ENCODE measurements around the gene CDC27.

Gene CDC27

DNA sequence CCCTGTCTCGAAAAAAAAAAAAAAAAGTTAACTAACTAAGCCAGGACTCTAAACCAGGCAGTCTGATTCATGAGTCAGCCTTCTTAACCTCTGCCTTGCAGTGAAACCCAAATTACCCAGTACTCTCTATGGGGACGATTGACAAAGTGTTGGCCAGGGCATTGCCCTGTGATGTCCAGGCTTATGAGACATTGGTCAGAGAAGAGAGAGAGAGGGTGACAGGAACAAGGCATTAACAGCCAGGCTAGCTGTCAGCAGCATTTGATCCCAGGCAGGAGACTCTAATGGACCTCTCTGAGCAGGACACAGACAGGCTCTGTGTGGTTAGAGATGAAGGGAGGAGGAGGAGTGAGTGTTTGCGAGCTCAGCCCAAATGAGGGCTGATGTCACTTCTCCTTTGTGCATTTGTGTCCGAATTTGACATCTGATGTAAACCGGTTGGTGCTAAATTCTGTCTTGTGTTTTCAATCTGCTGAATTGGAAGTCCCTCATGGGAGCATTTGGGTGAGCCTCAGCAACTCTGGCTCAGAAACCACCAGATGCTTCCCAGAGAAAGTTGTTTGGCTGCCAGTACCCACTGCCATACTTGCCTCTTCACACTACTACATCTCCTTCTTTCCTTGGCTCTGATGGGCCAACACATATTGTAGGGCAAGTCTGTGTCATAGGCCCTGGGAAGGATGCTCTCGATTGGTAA lies 15.8 kb upstream of the CDC27 start:
- peaks cover 33% of the 10 kb centered on the region for H3K27me3 ChIP-seq
- H3K27ac ChIP-seq = no peak overlapping the region
- H3K9me3 ChIP-seq = no peaks in the 10 kb centered on the region
- no peaks in the 10 kb centered on the region for H3K36me3 ChIP-seq
- H3K4me3 ChIP-seq (ENCODE audit: low read depth in 1 of 2, low read length in 1 of 2) = no peak overlapping the region
- H3K4me1 ChIP-seq (ENCODE audit: control insufficient read depth in 1 of 2, insufficient read depth in 1 of 2, low read depth in 1 of 2, low read length in 1 of 2) = peaks cover 8 to 10% of the 10 kb centered on the region in 2 experiments
- TF ChIP-seq, protein P1, sequence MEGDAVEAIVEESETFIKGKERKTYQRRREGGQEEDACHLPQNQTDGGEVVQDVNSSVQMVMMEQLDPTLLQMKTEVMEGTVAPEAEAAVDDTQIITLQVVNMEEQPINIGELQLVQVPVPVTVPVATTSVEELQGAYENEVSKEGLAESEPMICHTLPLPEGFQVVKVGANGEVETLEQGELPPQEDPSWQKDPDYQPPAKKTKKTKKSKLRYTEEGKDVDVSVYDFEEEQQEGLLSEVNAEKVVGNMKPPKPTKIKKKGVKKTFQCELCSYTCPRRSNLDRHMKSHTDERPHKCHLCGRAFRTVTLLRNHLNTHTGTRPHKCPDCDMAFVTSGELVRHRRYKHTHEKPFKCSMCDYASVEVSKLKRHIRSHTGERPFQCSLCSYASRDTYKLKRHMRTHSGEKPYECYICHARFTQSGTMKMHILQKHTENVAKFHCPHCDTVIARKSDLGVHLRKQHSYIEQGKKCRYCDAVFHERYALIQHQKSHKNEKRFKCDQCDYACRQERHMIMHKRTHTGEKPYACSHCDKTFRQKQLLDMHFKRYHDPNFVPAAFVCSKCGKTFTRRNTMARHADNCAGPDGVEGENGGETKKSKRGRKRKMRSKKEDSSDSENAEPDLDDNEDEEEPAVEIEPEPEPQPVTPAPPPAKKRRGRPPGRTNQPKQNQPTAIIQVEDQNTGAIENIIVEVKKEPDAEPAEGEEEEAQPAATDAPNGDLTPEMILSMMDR (IDR thresholded peaks at IDR 0.05) = no peak

DNA sequence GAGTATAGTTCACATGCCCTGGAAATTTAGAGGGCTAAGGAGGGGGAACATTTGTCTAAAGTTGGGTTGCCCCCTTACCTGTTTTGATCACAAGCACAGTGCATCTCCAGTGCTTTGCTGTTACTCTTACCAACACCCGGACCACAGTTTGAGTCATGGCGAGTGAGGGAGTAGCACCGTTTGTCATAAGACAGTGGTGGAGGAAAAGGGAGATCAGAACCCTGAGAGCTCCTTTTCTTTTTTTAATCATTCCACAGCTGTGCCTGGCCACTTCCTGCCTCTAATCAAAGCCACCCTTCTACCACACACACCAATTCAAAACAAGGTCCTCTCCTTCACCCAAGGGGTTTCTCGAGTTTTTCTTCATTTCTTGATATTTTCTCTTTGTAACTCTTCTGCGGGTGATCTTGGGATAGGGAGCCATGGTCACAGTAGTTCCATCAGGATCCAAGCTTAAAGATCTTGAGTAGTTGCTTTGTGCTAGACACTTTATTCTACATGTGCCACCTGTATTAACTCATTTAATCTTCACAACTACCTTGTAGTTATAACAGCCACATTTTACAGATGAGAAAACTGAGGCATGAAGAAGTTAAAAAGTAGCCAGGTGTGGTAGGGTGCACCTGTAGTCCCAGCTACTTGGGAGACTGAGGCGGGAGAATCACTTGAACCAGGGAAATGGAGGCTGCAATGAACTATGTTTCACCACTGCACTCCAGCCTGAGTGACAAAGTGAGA lies 15.1 kb upstream of the CDC27 start:
- Histone ChIP-seq H3K4me1 (ENCODE audit: control insufficient read depth in 1 of 2, insufficient read depth in 1 of 2, low read depth in 1 of 2, low read length in 1 of 2) (peaks cover 12 to 13% of the 10 kb centered on the region in 2 experiments), H3K27me3 (peaks cover 29% of the 10 kb centered on the region), H3K27ac (no peak overlapping the region), H3K9me3 (no peaks in the 10 kb centered on the region), H3K36me3 (no peaks in the 10 kb centered on the region), H3K4me3 (ENCODE audit: low read depth in 1 of 2, low read length in 1 of 2) (no peak overlapping the region)
- TF ChIP-seq, protein P1 (IDR thresholded peaks at IDR 0.05) = no peak

DNA sequence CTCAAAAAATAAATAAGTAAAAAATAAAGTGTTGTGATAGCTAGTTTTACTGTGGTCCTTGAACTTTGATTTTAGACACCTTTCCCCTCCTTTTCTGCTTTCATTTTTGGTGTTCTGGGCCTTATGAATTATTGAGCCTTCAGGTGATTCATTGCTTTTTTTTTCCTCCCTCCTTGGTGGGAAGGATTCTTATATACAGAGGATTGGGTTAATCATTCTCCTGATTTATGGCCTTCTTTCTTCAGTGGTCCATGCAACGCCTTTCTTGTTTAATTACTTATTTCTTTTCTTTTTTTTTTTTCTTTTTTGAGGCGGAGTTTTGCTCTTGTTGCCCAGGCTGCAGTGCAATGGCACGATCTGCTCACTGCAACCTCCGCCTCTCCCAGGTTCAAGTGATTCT lies 12.1 kb upstream of the CDC27 start:
- no peaks in the 10 kb centered on the region for H3K9me3 ChIP-seq

DNA sequence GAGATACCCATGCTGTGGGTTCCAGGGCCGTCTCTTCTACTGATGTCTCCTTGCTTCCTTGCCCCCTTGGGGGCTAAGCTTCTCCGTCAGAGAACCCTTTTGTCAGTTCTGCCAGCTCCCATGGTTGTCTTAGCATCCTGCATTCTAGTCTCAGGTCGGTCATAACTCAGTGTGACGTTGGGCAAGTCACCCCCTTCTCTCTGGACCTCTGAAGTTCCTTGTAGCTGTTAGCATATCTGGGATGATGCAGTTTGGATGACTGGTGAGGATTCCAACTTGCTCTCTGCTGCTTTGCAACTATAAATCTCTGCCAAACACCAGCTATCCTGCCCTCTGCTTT lies 11.2 kb upstream of the CDC27 start:
- TF ChIP-seq, protein P1 (IDR thresholded peaks at IDR 0.05) = no peak
- Histone ChIP-seq H3K36me3 (no peaks in the 10 kb centered on the region), H3K4me3 (ENCODE audit: low read depth in 1 of 2, low read length in 1 of 2) (peak overlapping the region; percentile 33 to 46), H3K27me3 (peaks cover 18% of the 10 kb centered on the region), H3K4me1 (ENCODE audit: control insufficient read depth in 1 of 2, insufficient read depth in 1 of 2, low read depth in 1 of 2, low read length in 1 of 2) (peaks cover 12 to 13% of the 10 kb centered on the region in 2 experiments), H3K9me3 (no peaks in the 10 kb centered on the region), H3K27ac (peak overlapping the region; percentile 81)

More for the DNA sequence above, 12.1 kb upstream of the CDC27 start:
- Histone ChIP-seq H3K36me3 (no peaks in the 10 kb centered on the region), H3K4me1 (ENCODE audit: control insufficient read depth in 1 of 2, insufficient read depth in 1 of 2, low read depth in 1 of 2, low read length in 1 of 2) (peaks cover 12 to 13% of the 10 kb centered on the region in 2 experiments), H3K27ac (no peak overlapping the region), H3K27me3 (peaks cover 23% of the 10 kb centered on the region), H3K4me3 (ENCODE audit: low read depth in 1 of 2, low read length in 1 of 2) (no peak overlapping the region)
- TF ChIP-seq, protein P1 (IDR thresholded peaks at IDR 0.05) = no peak

DNA sequence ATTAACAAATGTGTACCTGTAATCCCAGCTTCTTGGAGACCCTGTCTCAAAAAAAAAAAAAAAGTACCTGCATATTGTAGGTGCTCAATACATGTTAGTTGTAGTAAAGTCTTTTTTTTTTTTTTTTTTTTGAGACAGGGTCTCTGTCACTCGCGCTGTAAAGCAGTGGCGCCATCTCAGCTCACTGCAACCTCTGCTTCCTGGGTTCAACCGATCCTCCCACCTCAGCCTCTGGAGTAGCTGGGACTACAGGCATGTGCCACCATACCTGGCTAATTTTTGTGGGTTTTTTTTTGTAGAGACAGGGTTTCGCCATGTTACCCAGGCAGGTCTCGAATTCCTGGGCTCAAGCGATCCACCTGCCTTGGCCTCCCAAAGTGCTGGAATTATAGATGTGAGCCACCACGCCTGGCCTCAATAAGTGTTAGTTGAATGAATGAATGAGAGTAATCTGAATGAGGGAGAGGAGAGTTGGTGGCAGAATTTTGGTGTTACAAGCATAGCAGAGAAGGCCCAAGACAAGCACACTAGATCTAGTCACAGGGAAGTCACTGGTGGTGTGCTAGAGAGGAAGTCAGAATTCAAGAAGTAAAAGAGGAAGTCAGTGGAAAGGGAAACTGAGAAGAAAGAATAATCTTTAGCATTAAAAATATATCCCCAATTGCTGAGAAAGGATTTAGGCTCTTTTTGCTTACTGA lies 10.7 kb upstream of the CDC27 start:
- no peaks in the 10 kb centered on the region for H3K9me3 ChIP-seq
- peaks cover 13% of the 10 kb centered on the region for H3K27me3 ChIP-seq
- peak overlapping the region; percentile 81 for H3K27ac ChIP-seq
- peaks cover 12 to 13% of the 10 kb centered on the region in 2 experiments for H3K4me1 ChIP-seq (ENCODE audit: control insufficient read depth in 1 of 2, insufficient read depth in 1 of 2, low read depth in 1 of 2, low read length in 1 of 2)
- H3K36me3 ChIP-seq = no peaks in the 10 kb centered on the region
- H3K4me3 ChIP-seq (ENCODE audit: low read depth in 1 of 2, low read length in 1 of 2) = peak overlapping the region; percentile 33 to 46
- TF ChIP-seq, protein P1 (IDR thresholded peaks at IDR 0.05) = no peak

Data from neutrophil (primary cell).